Measurements from ENCODE around the gene KIF21A. TPM values are rescaled to one million over a fixed set of nuclear protein-coding genes. Genes with fewer than 3 reads are reported as not detected.

The KIF21A gene
- polyA plus RNA-seq, 3 donors from 2014 or later: 1.3 to 13.9 (median 7.8) TPM

- H3K4me3 Mint-ChIP-seq: no peak overlapping the region
- DNase-seq: no peak
- no peaks in the 10 kb centered on the region for H3K27me3 Mint-ChIP-seq (ENCODE audit: low read depth in 3 of 3)
- peaks cover 15 to 22% (median 17%) of the 10 kb centered on the region in 3 donors for H3K36me3 Mint-ChIP-seq
- peak overlapping the region in 1 of 6 donors; percentile 37 for H3K27ac Mint-ChIP-seq
- H3K9me3 Mint-ChIP-seq: no peaks in the 10 kb centered on the region
- peaks cover 39 to 58% of the 10 kb centered on the region in 2 donors for H3K4me1 Mint-ChIP-seq
Measured at GRCh38 chr12:39368891-39369290, 74.0 kb downstream of the KIF21A start.

- peaks cover 15 to 22% (median 17%) of the 10 kb centered on the region in 3 donors for H3K36me3 Mint-ChIP-seq
- no peak overlapping the region for H3K4me3 Mint-ChIP-seq
- H3K9me3 Mint-ChIP-seq: no peaks in the 10 kb centered on the region
- H3K27ac Mint-ChIP-seq: peak overlapping the region in 1 of 6 donors; percentile 15
- DNase-seq: no peak
- H3K27me3 Mint-ChIP-seq (ENCODE audit: low read depth in 3 of 3): no peaks in the 10 kb centered on the region
- H3K4me1 Mint-ChIP-seq: peaks cover 33 to 50% of the 10 kb centered on the region in 2 donors
Measured at GRCh38 chr12:39368096-39368495, 74.8 kb downstream of the KIF21A start.

- Mint-ChIP-seq H3K4me1 (peaks cover 27 to 44% of the 10 kb centered on the region in 2 donors), H3K9me3 (no peaks in the 10 kb centered on the region), H3K27ac (no peak overlapping the region), H3K36me3 (peaks cover 15 to 22% (median 17%) of the 10 kb centered on the region in 3 donors), H3K27me3 (ENCODE audit: low read depth in 3 of 3) (no peaks in the 10 kb centered on the region), H3K4me3 (no peak overlapping the region)
- no peak for DNase-seq
Measured at GRCh38 chr12:39367494-39367893, 75.4 kb downstream of the KIF21A start.

- DNase-seq: no peak
- H3K4me3 Mint-ChIP-seq: no peak overlapping the region
- H3K36me3 Mint-ChIP-seq: peaks cover 20 to 34% (median 20%) of the 10 kb centered on the region in 3 donors
- H3K9me3 Mint-ChIP-seq: no peaks in the 10 kb centered on the region
- H3K27me3 Mint-ChIP-seq (ENCODE audit: low read depth in 3 of 3): peaks cover 0 to 1% (median 0%) of the 10 kb centered on the region in 3 donors
- no peak overlapping the region for H3K27ac Mint-ChIP-seq
- H3K4me1 Mint-ChIP-seq: peaks cover 14 to 24% of the 10 kb centered on the region in 2 donors
Measured at GRCh38 chr12:39365364-39366001, 77.4 kb downstream of the KIF21A start.

GRCh38 chr12:39364196-39364595, 78.7 kb downstream of the KIF21A start:
- peaks cover 4 to 11% of the 10 kb centered on the region in 2 donors for H3K4me1 Mint-ChIP-seq
- H3K4me3 Mint-ChIP-seq: no peak overlapping the region
- peaks cover 0 to 1% (median 0%) of the 10 kb centered on the region in 3 donors for H3K27me3 Mint-ChIP-seq (ENCODE audit: low read depth in 3 of 3)
- no peak for DNase-seq
- peaks cover 23 to 38% (median 24%) of the 10 kb centered on the region in 3 donors for H3K36me3 Mint-ChIP-seq
- H3K27ac Mint-ChIP-seq: no peak overlapping the region
- H3K9me3 Mint-ChIP-seq: no peaks in the 10 kb centered on the region

GRCh38 chr12:39359645-39360044, 83.3 kb downstream of the KIF21A start:
- Mint-ChIP-seq H3K4me1 (no peaks in the 10 kb centered on the region), H3K27me3 (ENCODE audit: low read depth in 3 of 3) (peaks cover 0 to 1% (median 0%) of the 10 kb centered on the region in 3 donors), H3K9me3 (no peaks in the 10 kb centered on the region), H3K36me3 (peaks cover 32 to 45% (median 33%) of the 10 kb centered on the region in 3 donors), H3K27ac (no peak overlapping the region), H3K4me3 (no peak overlapping the region)
- no peak for DNase-seq

GRCh38 chr12:39357041-39357440, 85.9 kb downstream of the KIF21A start:
- H3K27ac Mint-ChIP-seq: no peak overlapping the region

GRCh38 chr12:39355841-39356240, 87.1 kb downstream of the KIF21A start:
- H3K4me3 Mint-ChIP-seq: no peak overlapping the region
- no peaks in the 10 kb centered on the region for H3K27me3 Mint-ChIP-seq (ENCODE audit: low read depth in 3 of 3)
- no peak for DNase-seq
- H3K9me3 Mint-ChIP-seq: no peaks in the 10 kb centered on the region
- no peak overlapping the region for H3K27ac Mint-ChIP-seq
- H3K4me1 Mint-ChIP-seq: no peaks in the 10 kb centered on the region
- peaks cover 26 to 41% (median 33%) of the 10 kb centered on the region in 3 donors for H3K36me3 Mint-ChIP-seq

More at GRCh38 chr12:39357041-39357440, 85.9 kb downstream of the KIF21A start:
- H3K9me3 Mint-ChIP-seq: no peaks in the 10 kb centered on the region
- H3K4me1 Mint-ChIP-seq: no peaks in the 10 kb centered on the region
- H3K4me3 Mint-ChIP-seq: no peak overlapping the region
- no peak for DNase-seq
- peaks cover 28 to 39% (median 30%) of the 10 kb centered on the region in 3 donors for H3K36me3 Mint-ChIP-seq
- peaks cover 0 to 1% (median 0%) of the 10 kb centered on the region in 3 donors for H3K27me3 Mint-ChIP-seq (ENCODE audit: low read depth in 3 of 3)

- Mint-ChIP-seq H3K27ac (peak overlapping the region in 1 of 6 donors; percentile 3), H3K4me3 (no peak overlapping the region), H3K4me1 (no peaks in the 10 kb centered on the region), H3K9me3 (no peaks in the 10 kb centered on the region), H3K36me3 (peaks cover 30 to 44% (median 34%) of the 10 kb centered on the region in 3 donors), H3K27me3 (ENCODE audit: low read depth in 3 of 3) (no peaks in the 10 kb centered on the region)
- DNase-seq: no peak
Measured at GRCh38 chr12:39354955-39355354, 88.0 kb downstream of the KIF21A start.

- Mint-ChIP-seq H3K27me3 (ENCODE audit: low read depth in 3 of 3) (no peaks in the 10 kb centered on the region), H3K27ac (no peak overlapping the region), H3K36me3 (peaks cover 33 to 46% (median 40%) of the 10 kb centered on the region in 3 donors), H3K9me3 (no peaks in the 10 kb centered on the region), H3K4me3 (no peak overlapping the region), H3K4me1 (no peaks in the 10 kb centered on the region)
- no peak for DNase-seq
Measured at GRCh38 chr12:39352471-39353017, 90.4 kb downstream of the KIF21A start.

- Mint-ChIP-seq H3K4me1 (no peaks in the 10 kb centered on the region), H3K27me3 (ENCODE audit: low read depth in 3 of 3) (no peaks in the 10 kb centered on the region), H3K4me3 (no peak overlapping the region), H3K27ac (no peak overlapping the region), H3K36me3 (peaks cover 29 to 45% (median 30%) of the 10 kb centered on the region in 3 donors), H3K9me3 (no peaks in the 10 kb centered on the region)
- DNase-seq: no peak
Measured at GRCh38 chr12:39351153-39351552, 91.8 kb downstream of the KIF21A start.

GRCh38 chr12:39348941-39349626, 93.8 kb downstream of the KIF21A start:
- Mint-ChIP-seq H3K4me3 (no peak overlapping the region), H3K9me3 (no peaks in the 10 kb centered on the region), H3K27ac (peak overlapping the region in 1 of 6 donors; percentile 46), H3K27me3 (ENCODE audit: low read depth in 3 of 3) (no peaks in the 10 kb centered on the region), H3K36me3 (peaks cover 17 to 37% (median 21%) of the 10 kb centered on the region in 3 donors), H3K4me1 (no peaks in the 10 kb centered on the region)
- no peak for DNase-seq

- H3K9me3 Mint-ChIP-seq: no peaks in the 10 kb centered on the region
- no peak overlapping the region for H3K4me3 Mint-ChIP-seq
- no peak for DNase-seq
- peak overlapping the region in 1 of 6 donors; percentile 46 for H3K27ac Mint-ChIP-seq
- peaks cover 17 to 37% (median 17%) of the 10 kb centered on the region in 3 donors for H3K36me3 Mint-ChIP-seq
- H3K4me1 Mint-ChIP-seq: no peaks in the 10 kb centered on the region
- no peaks in the 10 kb centered on the region for H3K27me3 Mint-ChIP-seq (ENCODE audit: low read depth in 3 of 3)
Measured at GRCh38 chr12:39348523-39348922, 94.4 kb downstream of the KIF21A start.

- H3K4me1 Mint-ChIP-seq: no peaks in the 10 kb centered on the region
- DNase-seq: no peak
- H3K9me3 Mint-ChIP-seq: no peaks in the 10 kb centered on the region
- H3K4me3 Mint-ChIP-seq: no peak overlapping the region
- H3K27me3 Mint-ChIP-seq (ENCODE audit: low read depth in 3 of 3): no peaks in the 10 kb centered on the region
- H3K27ac Mint-ChIP-seq: no peak overlapping the region
- peaks cover 13 to 42% (median 23%) of the 10 kb centered on the region in 3 donors for H3K36me3 Mint-ChIP-seq
Measured at GRCh38 chr12:39344926-39345325, 98.0 kb downstream of the KIF21A start.
